ENCODE measurements around the gene ACTN3.
A peak's percentile ranks its signal among the peaks of the same experiment; 100 is the strongest.
"Not testable (repeated sequence)": the region's sequence is repeated elsewhere in the genome, so short reads cannot be mapped to it uniquely, and the experiment has no call there.

Gene ACTN3

GRCh38 chr11:66586136-66586535 lies 39.4 kb downstream of the ACTN3 start:
- Histone ChIP-seq H3K4me2 (ENCODE audit: low read length) (no peak overlapping the region), H3K79me2 (no peaks in the 10 kb centered on the region), H3K4me1 (no peaks in the 10 kb centered on the region), H3K9ac (no peak overlapping the region), H3K4me3 (ENCODE audit: low read depth, low read length) (no peak overlapping the region), H3K27ac (no peak overlapping the region), H3K9me3 (ENCODE audit: control insufficient read depth, low read length) (no peaks in the 10 kb centered on the region), H3K36me3 (ENCODE audit: control insufficient read depth, insufficient read depth, low read length) (no peaks in the 10 kb centered on the region), H2AFZ (no peak overlapping the region), H3K27me3 (ENCODE audit: control insufficient read depth, insufficient read depth, low read length) (no peaks in the 10 kb centered on the region)
- TF ChIP-seq CTCF (IDR thresholded peaks at IDR 0.05): no peak

- not testable (repeated sequence) for H3K27ac ChIP-seq; H2AFZ ChIP-seq; H3K9ac ChIP-seq; H3K36me3 ChIP-seq (ENCODE audit: control insufficient read depth, insufficient read depth, low read length); H3K4me1 ChIP-seq; H3K27me3 ChIP-seq (ENCODE audit: control insufficient read depth, insufficient read depth, low read length); H3K9me3 ChIP-seq (ENCODE audit: control insufficient read depth, low read length); H3K4me2 ChIP-seq (ENCODE audit: low read length); H3K4me3 ChIP-seq (ENCODE audit: low read depth, low read length); H3K79me2 ChIP-seq
Measured at GRCh38 chr11:66589315-66589714, 42.6 kb downstream of the ACTN3 start.

GRCh38 chr11:66589996-66590675 lies 43.4 kb downstream of the ACTN3 start:
- Histone ChIP-seq H3K27ac (no peak overlapping the region), H3K36me3 (ENCODE audit: control insufficient read depth, insufficient read depth, low read length) (no peaks in the 10 kb centered on the region), H2AFZ (no peak overlapping the region), H3K4me1 (peaks cover 6% of the 10 kb centered on the region), H3K9ac (no peak overlapping the region), H3K4me2 (ENCODE audit: low read length) (no peak overlapping the region), H3K79me2 (peaks cover 8% of the 10 kb centered on the region), H3K9me3 (ENCODE audit: control insufficient read depth, low read length) (no peaks in the 10 kb centered on the region), H3K27me3 (ENCODE audit: control insufficient read depth, insufficient read depth, low read length) (no peaks in the 10 kb centered on the region), H3K4me3 (ENCODE audit: low read depth, low read length) (no peak overlapping the region)
- TF ChIP-seq CTCF (IDR thresholded peaks at IDR 0.05): no peak

GRCh38 chr11:66591175-66591574 lies 44.5 kb downstream of the ACTN3 start:
- Histone ChIP-seq H3K36me3 (ENCODE audit: control insufficient read depth, insufficient read depth, low read length) (no peaks in the 10 kb centered on the region), H3K4me3 (ENCODE audit: low read depth, low read length) (no peak overlapping the region), H3K79me2 (peaks cover 8% of the 10 kb centered on the region), H3K27ac (no peak overlapping the region), H3K9ac (no peak overlapping the region), H3K27me3 (ENCODE audit: control insufficient read depth, insufficient read depth, low read length) (no peaks in the 10 kb centered on the region), H3K9me3 (ENCODE audit: control insufficient read depth, low read length) (no peaks in the 10 kb centered on the region), H2AFZ (no peak overlapping the region), H3K4me2 (ENCODE audit: low read length) (no peak overlapping the region), H3K4me1 (peaks cover 6% of the 10 kb centered on the region)
- no peak for TF ChIP-seq CTCF (IDR thresholded peaks at IDR 0.05)

GRCh38 chr11:66592457-66593302 lies 46.0 kb downstream of the ACTN3 start, which contains the start of the genes CCDC87 and CCS:
Gene CCDC87 (minus strand): TSS chr11:66593063. CDS start chr11:66593015, 48 bp downstream.
Gene CCS (plus strand): TSS chr11:66593185. CDS start chr11:66593262, 77 bp downstream.
- Histone ChIP-seq H3K9me3 (ENCODE audit: control insufficient read depth, low read length) (no peaks in the 10 kb centered on the region), H3K79me2 (peaks cover 8% of the 10 kb centered on the region), H2AFZ (peak within 1 kb of the TSS; percentile 95), H3K4me2 (ENCODE audit: low read length) (peak within 1 kb of the TSS; percentile 93), H3K4me3 (ENCODE audit: low read depth, low read length) (peak within 1 kb of the TSS; percentile 91), H3K27ac (peak within 1 kb of the TSS; percentile 65), H3K36me3 (ENCODE audit: control insufficient read depth, insufficient read depth, low read length) (no peaks in the 10 kb centered on the region), H3K27me3 (ENCODE audit: control insufficient read depth, insufficient read depth, low read length) (no peaks in the 10 kb centered on the region), H3K9ac (peak within 1 kb of the TSS; percentile 37), H3K4me1 (peaks cover 6% of the 10 kb centered on the region)
- TF ChIP-seq CTCF (IDR thresholded peaks at IDR 0.05): peak; percentile 43

Data from parathyroid adenoma (tissue), 2 donors.